DND-41 (cell line): ENCODE data around the gene MYO1D.

Experiments used
- EZH2 ChIP-seq: IDR thresholded peaks from 3 replicates; pipeline ENCODE4 v1.6.1; 2012; ENCODE audit warnings: borderline replicate concordance, low read depth, mild to moderate bottlenecking, moderate library complexity, low read length, inconsistent platforms; ENCODE audit not compliant: severe bottlenecking
- TF ChIP-seq, protein P1 (sequence below): IDR thresholded peaks from 2 replicates; pipeline ENCODE4 v1.5.1; 2012; ENCODE audit warnings: borderline replicate concordance, low read length, moderate library complexity, mild to moderate bottlenecking; ENCODE audit not compliant: poor library complexity, severe bottlenecking; ENCODE audit errors: extremely low read depth

GRCh38 chr17:32486111-32486700 is 390.7 kb downstream of the MYO1D start:
- TF ChIP-seq, protein P1, sequence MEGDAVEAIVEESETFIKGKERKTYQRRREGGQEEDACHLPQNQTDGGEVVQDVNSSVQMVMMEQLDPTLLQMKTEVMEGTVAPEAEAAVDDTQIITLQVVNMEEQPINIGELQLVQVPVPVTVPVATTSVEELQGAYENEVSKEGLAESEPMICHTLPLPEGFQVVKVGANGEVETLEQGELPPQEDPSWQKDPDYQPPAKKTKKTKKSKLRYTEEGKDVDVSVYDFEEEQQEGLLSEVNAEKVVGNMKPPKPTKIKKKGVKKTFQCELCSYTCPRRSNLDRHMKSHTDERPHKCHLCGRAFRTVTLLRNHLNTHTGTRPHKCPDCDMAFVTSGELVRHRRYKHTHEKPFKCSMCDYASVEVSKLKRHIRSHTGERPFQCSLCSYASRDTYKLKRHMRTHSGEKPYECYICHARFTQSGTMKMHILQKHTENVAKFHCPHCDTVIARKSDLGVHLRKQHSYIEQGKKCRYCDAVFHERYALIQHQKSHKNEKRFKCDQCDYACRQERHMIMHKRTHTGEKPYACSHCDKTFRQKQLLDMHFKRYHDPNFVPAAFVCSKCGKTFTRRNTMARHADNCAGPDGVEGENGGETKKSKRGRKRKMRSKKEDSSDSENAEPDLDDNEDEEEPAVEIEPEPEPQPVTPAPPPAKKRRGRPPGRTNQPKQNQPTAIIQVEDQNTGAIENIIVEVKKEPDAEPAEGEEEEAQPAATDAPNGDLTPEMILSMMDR, result no peak
- no peak for TF ChIP-seq EZH2
